Nucleus accumbens (tissue), 56 donors: Measurements from ENCODE around the gene BRD3.
"Not testable (repeated sequence)": the region's sequence is repeated elsewhere in the genome, so short reads cannot be mapped to it uniquely, and the experiment has no call there.

ENCODE experiments used
- DNase-seq, 56 donors: peaks; one replicate each; lab custom pipeline; 2025; lab: John Stamatoyannopoulos, UW

Gene BRD3

GRCh38 chr9:133996531-133997520 lies 71.0 kb downstream of the BRD3 start:
- peak in 3 of 56 donors; percentile 19 to 21 (median 20) for DNase-seq

GRCh38 chr9:133995012-133995896 lies 72.6 kb downstream of the BRD3 start:
- DNase-seq: no peak

GRCh38 chr9:133994353-133995011 lies 73.3 kb downstream of the BRD3 start:
- peak in 50 of 56 donors; percentile 32 to 85 (median 57) for DNase-seq

GRCh38 chr9:133993635-133994253 lies 74.1 kb downstream of the BRD3 start:
- no peak for DNase-seq

GRCh38 chr9:133992780-133993634 lies 74.8 kb downstream of the BRD3 start:
- DNase-seq: peak in 37 of 56 donors; percentile 12 to 83 (median 43)

GRCh38 chr9:133991964-133992779 lies 75.7 kb downstream of the BRD3 start, which contains the start of gene VAV2:
Gene VAV2, minus strand, starts transcription at chr9:133992324. Its CDS starts 46 bp downstream, at chr9:133992278.
- peak in 14 of 56 donors; percentile 13 to 50 (median 28) for DNase-seq

- DNase-seq: no peak
Observed at GRCh38 chr9:133991214-133991921, 76.5 kb downstream of the BRD3 start.

- peak in 2 of 56 donors; percentile 21 to 23 for DNase-seq
Observed at GRCh38 chr9:133990366-133991213, 77.2 kb downstream of the BRD3 start.

GRCh38 chr9:133989625-133990365 lies 78.0 kb downstream of the BRD3 start:
- DNase-seq: no peak

- not testable (repeated sequence) for DNase-seq
Observed at GRCh38 chr9:133988771-133989170, 79.1 kb downstream of the BRD3 start.

GRCh38 chr9:133987946-133988665 lies 79.7 kb downstream of the BRD3 start:
- DNase-seq: no peak

- no peak for DNase-seq
Observed at GRCh38 chr9:133987446-133987788, 80.4 kb downstream of the BRD3 start.

GRCh38 chr9:133986774-133987445 lies 80.9 kb downstream of the BRD3 start:
- no peak for DNase-seq

GRCh38 chr9:133986061-133986460 lies 81.8 kb downstream of the BRD3 start:
- no peak for DNase-seq
